ENCODE data around the gene GMFB.

GMFB gene

GRCh38 chr14:54486685-54487084, 2.1 kb downstream of the GMFB start:
- DNase-seq, result no peak

DNA sequence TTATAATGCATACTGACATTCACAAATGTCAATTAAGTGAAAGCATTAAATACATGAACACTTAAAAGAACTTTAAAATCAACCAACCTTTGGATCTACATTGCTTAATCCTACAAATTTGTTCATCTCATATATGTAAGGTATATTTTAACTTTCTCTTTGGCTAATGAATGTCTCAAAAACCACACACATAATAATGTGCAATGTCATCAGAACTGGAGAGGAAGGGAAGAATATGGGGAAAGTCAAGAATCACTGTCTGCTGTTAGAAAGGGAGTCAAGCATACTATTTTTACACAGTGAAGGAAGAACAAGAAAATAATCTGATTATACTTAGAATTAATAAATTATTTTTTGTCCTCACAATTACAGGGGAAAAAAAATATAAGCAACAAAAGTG, 4.9 kb downstream of the GMFB start:
- Histone ChIP-seq H3K36me3 (replicated peaks) (peaks cover 20% of the 10 kb centered on the region), H3K27me3 (replicated peaks) (no peaks in the 10 kb centered on the region), H3K4me3 (ENCODE audit: low read depth, low read length) (no peak overlapping the region), H3K27ac (no peak overlapping the region)
- no peak for DNase-seq
- in situ Hi-C loops (cut with HindIII; ENCODE audit: low pct_ligation_motif_present, low sequenced_read_pairs), result no loop called here
- TF ChIP-seq, protein P1, sequence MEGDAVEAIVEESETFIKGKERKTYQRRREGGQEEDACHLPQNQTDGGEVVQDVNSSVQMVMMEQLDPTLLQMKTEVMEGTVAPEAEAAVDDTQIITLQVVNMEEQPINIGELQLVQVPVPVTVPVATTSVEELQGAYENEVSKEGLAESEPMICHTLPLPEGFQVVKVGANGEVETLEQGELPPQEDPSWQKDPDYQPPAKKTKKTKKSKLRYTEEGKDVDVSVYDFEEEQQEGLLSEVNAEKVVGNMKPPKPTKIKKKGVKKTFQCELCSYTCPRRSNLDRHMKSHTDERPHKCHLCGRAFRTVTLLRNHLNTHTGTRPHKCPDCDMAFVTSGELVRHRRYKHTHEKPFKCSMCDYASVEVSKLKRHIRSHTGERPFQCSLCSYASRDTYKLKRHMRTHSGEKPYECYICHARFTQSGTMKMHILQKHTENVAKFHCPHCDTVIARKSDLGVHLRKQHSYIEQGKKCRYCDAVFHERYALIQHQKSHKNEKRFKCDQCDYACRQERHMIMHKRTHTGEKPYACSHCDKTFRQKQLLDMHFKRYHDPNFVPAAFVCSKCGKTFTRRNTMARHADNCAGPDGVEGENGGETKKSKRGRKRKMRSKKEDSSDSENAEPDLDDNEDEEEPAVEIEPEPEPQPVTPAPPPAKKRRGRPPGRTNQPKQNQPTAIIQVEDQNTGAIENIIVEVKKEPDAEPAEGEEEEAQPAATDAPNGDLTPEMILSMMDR (IDR thresholded peaks at IDR 0.05; ENCODE audit: low read depth, low read length, missing control alignments), result no peak

More at GRCh38 chr14:54486685-54487084, 2.1 kb downstream of the GMFB start:
- no peak overlapping the region for H3K4me3 ChIP-seq (ENCODE audit: low read depth, low read length)
- H3K27ac ChIP-seq, result no peak overlapping the region
- H3K36me3 ChIP-seq (replicated peaks), result peaks cover 15% of the 10 kb centered on the region
- TF ChIP-seq, protein P1 (IDR thresholded peaks at IDR 0.05; ENCODE audit: low read depth, low read length, missing control alignments), result no peak
- in situ Hi-C loops (cut with HindIII; ENCODE audit: low pct_ligation_motif_present, low sequenced_read_pairs), result no loop called here
- H3K27me3 ChIP-seq (replicated peaks), result no peaks in the 10 kb centered on the region

DNA sequence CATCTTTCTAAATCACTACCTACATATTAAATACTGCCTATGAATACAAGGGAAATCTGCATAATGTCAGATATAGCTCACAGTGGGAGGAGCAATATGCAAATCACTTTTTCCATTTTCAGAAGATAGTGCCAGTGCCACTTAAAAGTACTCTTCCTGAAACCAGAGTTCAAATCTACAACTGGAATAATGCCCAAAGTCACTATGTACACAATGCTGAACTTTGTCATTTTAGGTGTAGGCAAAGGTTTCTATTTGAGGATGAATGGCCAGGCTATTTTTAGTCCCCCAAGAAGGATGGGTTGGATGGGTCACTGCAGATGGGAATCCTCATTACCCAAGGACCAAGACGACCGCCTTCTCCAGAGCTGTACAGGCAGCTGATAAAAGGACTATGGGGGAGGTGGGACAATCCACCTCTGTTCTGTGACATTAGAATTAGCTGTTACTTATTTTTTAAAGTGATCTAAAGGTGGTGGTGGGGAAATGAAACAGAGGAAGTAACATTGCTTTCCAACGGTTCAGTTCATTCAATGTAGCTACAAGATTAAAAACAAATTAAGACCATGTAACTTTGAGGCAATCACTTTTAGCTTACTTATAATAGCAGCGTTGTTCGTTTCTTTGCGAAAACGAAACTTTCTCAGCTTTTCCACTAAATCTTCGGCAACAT, 5.6 kb downstream of the GMFB start:
- Histone ChIP-seq H3K36me3 (replicated peaks) (peaks cover 26% of the 10 kb centered on the region), H3K4me3 (ENCODE audit: low read depth, low read length) (no peak overlapping the region)
- in situ Hi-C loops (cut with HindIII; ENCODE audit: low pct_ligation_motif_present, low sequenced_read_pairs), result no loop called here

DNA sequence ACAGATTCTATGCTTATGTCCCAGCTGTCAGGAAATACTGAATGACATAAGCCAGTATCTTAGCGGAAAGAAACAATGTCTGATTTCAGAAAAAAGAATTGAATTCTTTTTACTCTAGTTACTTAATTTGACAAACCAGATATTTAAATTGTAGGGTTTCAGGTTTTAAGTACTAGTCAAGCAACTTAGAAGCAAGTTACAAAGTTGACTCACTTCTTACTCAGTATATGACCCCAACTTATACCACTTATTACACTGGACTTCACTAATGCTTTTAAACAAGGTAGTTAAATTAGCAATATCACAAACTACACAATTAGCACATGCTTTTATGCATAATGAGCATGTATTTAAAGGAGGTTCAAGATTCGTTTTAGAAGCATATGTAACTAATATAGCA, 7.1 kb downstream of the GMFB start:
- no peak overlapping the region for H3K4me3 ChIP-seq (ENCODE audit: low read depth, low read length)
- TF ChIP-seq, protein P1 (IDR thresholded peaks at IDR 0.05; ENCODE audit: low read depth, low read length, missing control alignments), result no peak
- H3K36me3 ChIP-seq (replicated peaks), result peaks cover 26% of the 10 kb centered on the region
- H3K27ac ChIP-seq, result no peak overlapping the region
- no peak for DNase-seq
- in situ Hi-C loops (cut with HindIII; ENCODE audit: low pct_ligation_motif_present, low sequenced_read_pairs), result no loop called here
- H3K27me3 ChIP-seq (replicated peaks), result no peaks in the 10 kb centered on the region

More for the DNA sequence above, 5.6 kb downstream of the GMFB start:
- no peaks in the 10 kb centered on the region for H3K27me3 ChIP-seq (replicated peaks)
- no peak overlapping the region for H3K27ac ChIP-seq
- no peak for DNase-seq
- TF ChIP-seq, protein P1 (IDR thresholded peaks at IDR 0.05; ENCODE audit: low read depth, low read length, missing control alignments), result no peak

DNA sequence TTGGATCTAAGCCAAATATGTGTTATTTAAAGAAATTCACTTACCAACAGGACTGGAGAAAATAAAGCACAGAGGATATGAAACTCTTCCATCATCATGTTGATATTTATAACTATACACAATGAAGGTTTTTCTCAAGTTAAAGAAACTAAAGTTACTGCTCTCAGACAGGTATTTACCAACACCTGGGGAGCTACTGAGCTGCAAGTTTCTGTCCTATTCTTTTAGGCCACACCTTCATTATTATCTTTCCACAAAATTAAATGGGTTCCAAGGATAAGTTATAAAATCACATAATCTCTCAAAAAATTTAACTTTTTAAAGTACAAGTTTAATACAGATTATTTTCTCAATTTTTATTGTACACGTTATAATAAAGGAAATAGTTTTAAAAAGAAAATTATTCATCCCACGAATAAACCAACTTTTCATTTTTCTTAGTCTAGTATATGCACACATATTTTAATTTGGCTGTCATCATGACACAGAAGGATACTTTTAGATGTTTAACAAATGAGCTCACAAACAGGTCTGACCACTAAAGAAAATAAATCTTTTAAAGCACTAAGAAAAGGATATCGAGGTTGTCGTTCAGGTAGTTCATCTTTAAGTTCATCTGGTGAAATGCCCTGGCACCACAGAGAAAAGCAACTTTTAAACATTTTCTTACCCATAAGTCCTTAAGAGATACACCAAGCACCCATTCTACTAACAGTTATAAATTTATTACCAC, 7.8 kb downstream of the GMFB start:
- no peak overlapping the region for H3K27ac ChIP-seq
- no peak overlapping the region for H3K4me3 ChIP-seq (ENCODE audit: low read depth, low read length)
- DNase-seq, result no peak
- H3K36me3 ChIP-seq (replicated peaks), result peaks cover 26% of the 10 kb centered on the region
- TF ChIP-seq, protein P1 (IDR thresholded peaks at IDR 0.05; ENCODE audit: low read depth, low read length, missing control alignments), result no peak
- H3K27me3 ChIP-seq (replicated peaks), result no peaks in the 10 kb centered on the region
- in situ Hi-C loops (cut with HindIII; ENCODE audit: low pct_ligation_motif_present, low sequenced_read_pairs), result no loop called here

Measured in brain microvascular endothelial cell (primary cell).